ENCODE results near the gene PPP3CB. TPM values are rescaled to one million over a fixed set of nuclear protein-coding genes. Genes with fewer than 3 reads are reported as not detected.

The PPP3CB gene
- total RNA-seq, 1 experiment from 2014 or later: 43.8 TPM

DNA sequence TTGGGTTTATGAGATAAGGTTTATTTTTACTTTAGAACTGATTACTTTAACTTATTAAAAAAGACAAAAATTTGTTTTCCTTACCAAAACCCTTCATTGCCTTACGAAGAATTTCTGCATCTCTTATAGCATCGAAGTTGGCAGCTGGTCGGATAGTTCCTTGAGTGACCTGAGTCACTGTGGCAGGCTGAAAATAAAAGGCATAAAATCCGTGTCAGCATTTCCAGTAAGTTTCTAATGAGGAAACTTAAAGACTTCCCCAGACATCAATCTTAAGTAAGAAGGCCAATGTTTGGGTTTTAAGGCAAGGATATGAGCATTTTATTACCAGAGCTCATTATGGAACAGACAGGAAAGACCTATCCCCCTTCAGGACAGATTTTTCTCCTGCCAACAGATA lies 107.6 kb downstream of the PPP3CB start:
- POLR2A ChIA-PET (ENCODE audit: unreplicated experiment): no interaction called here
- H4K20me1 ChIP-seq (ENCODE audit: low read length): peaks cover 22% of the 10 kb centered on the region

GRCh38 chr10:73386583-73386982 lies 109.2 kb downstream of the PPP3CB start:
- DNase-seq (no peak), ATAC-seq (no peak; the same call in 1 of the 2 replicates)
- H3K27ac ChIP-seq (ENCODE audit: low read length): no peak overlapping the region
- no peak overlapping the region for H3K9ac ChIP-seq (ENCODE audit: low read length)
- no peaks in the 10 kb centered on the region for H3K4me1 ChIP-seq (ENCODE audit: insufficient read depth, low read length)
- H3K9me3 ChIP-seq (ENCODE audit: low read length): no peaks in the 10 kb centered on the region
- peaks cover 19% of the 10 kb centered on the region for H4K20me1 ChIP-seq (ENCODE audit: low read length)
- ChIA-PET POLR2A (ENCODE audit: unreplicated experiment) (interaction anchor here (0.6 kb wide), 1 partner anchor 12 kb away, joined by 3 read pairs; no protein-coding TSS in a partner anchor), CTCF (interaction anchor here (0.5 kb wide), 1 partner anchor 26 kb away, joined by 9 read pairs; no protein-coding TSS in a partner anchor)
- no TSS peak for BruUV-seq (replicated peaks)
- TF ChIP-seq EZH2 (IDR thresholded peaks at IDR 0.05; ENCODE audit: low read length, unreplicated experiment) (no peak), EZH2phosphoT487 (IDR thresholded peaks at IDR 0.05; ENCODE audit: borderline replicate concordance, low read length) (no peak)
- TF ChIP-seq, protein P1, sequence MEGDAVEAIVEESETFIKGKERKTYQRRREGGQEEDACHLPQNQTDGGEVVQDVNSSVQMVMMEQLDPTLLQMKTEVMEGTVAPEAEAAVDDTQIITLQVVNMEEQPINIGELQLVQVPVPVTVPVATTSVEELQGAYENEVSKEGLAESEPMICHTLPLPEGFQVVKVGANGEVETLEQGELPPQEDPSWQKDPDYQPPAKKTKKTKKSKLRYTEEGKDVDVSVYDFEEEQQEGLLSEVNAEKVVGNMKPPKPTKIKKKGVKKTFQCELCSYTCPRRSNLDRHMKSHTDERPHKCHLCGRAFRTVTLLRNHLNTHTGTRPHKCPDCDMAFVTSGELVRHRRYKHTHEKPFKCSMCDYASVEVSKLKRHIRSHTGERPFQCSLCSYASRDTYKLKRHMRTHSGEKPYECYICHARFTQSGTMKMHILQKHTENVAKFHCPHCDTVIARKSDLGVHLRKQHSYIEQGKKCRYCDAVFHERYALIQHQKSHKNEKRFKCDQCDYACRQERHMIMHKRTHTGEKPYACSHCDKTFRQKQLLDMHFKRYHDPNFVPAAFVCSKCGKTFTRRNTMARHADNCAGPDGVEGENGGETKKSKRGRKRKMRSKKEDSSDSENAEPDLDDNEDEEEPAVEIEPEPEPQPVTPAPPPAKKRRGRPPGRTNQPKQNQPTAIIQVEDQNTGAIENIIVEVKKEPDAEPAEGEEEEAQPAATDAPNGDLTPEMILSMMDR (conservative IDR thresholded peaks at IDR 0.05; ENCODE audit: low read depth, low read length): no peak
- peaks cover 25% of the 10 kb centered on the region for H3K79me2 ChIP-seq (ENCODE audit: low read length)
- no peak overlapping the region for H3K4me3 ChIP-seq (ENCODE audit: low read length)
- no peak overlapping the region for H3K4me2 ChIP-seq (ENCODE audit: low read length)
- H2AFZ ChIP-seq (ENCODE audit: low read length): no peak overlapping the region
- intact Hi-C loops (cut with micrococcal nuclease): no loop called here
- H3K27me3 ChIP-seq (ENCODE audit: low read length): no peaks in the 10 kb centered on the region
- peaks cover 91% of the 10 kb centered on the region for H3K36me3 ChIP-seq (ENCODE audit: low read depth, low read length)
- no peaks in the 10 kb centered on the region for H3F3A ChIP-seq (ENCODE audit: low read length, unreplicated experiment)
- no peaks in the 10 kb centered on the region for H3K9me2 ChIP-seq (replicated peaks; ENCODE audit: low read length)

More for the DNA sequence above, 107.6 kb downstream of the PPP3CB start:
- intact Hi-C loops (cut with micrococcal nuclease): no loop called here
- CTCF ChIA-PET: no interaction called here
- ATAC-seq (no peak), DNase-seq (no peak)
- Histone ChIP-seq H3K4me2 (ENCODE audit: low read length) (no peak overlapping the region), H3K4me3 (ENCODE audit: low read length) (no peak overlapping the region), H3K9me2 (replicated peaks; ENCODE audit: low read length) (no peaks in the 10 kb centered on the region), H3K9me3 (ENCODE audit: low read length) (no peaks in the 10 kb centered on the region), H3K79me2 (ENCODE audit: low read length) (peaks cover 28% of the 10 kb centered on the region), H3K27ac (ENCODE audit: low read length) (no peak overlapping the region), H3F3A (ENCODE audit: low read length, unreplicated experiment) (no peaks in the 10 kb centered on the region), H3K36me3 (ENCODE audit: low read depth, low read length) (peaks cover 79% of the 10 kb centered on the region), H2AFZ (ENCODE audit: low read length) (no peak overlapping the region), H3K4me1 (ENCODE audit: insufficient read depth, low read length) (no peaks in the 10 kb centered on the region), H3K9ac (ENCODE audit: low read length) (no peak overlapping the region), H3K27me3 (ENCODE audit: low read length) (no peaks in the 10 kb centered on the region)
- TF ChIP-seq EZH2phosphoT487 (IDR thresholded peaks at IDR 0.05; ENCODE audit: borderline replicate concordance, low read length) (no peak), EZH2 (IDR thresholded peaks at IDR 0.05; ENCODE audit: low read length, unreplicated experiment) (no peak)
- TF ChIP-seq, protein P1 (conservative IDR thresholded peaks at IDR 0.05; ENCODE audit: low read depth, low read length): no peak
- no TSS peak for BruUV-seq (replicated peaks)

Other genes with a start within 250 kb of the PPP3CB start
- gene DNAJC9, start 248.8 kb downstream of the PPP3CB start, total RNA-seq (2014; rRNA removed): 282 and 283 TPM in 2 replicates
- gene MRPS16, start 243.4 kb downstream of the PPP3CB start, total RNA-seq (2014; rRNA removed): 230 and 275 TPM in 2 replicates
- 0.73 and 0.92 TPM in 2 replicates for gene CFAP70, start 137.2 kb downstream of the PPP3CB start, total RNA-seq (2014; rRNA removed)
- gene ANXA7, start 82.0 kb downstream of the PPP3CB start, total RNA-seq (2014; rRNA removed): 478 and 561 TPM in 2 replicates
- 3.2 and 3.5 TPM in 2 replicates for gene MSS51, start 62.5 kb downstream of the PPP3CB start, total RNA-seq (2014; rRNA removed)
- gene USP54, start 95.3 kb upstream of the PPP3CB start, total RNA-seq (2014; rRNA removed): 40.5 and 43.7 TPM in 2 replicates
- gene MYOZ1, start 145.4 kb upstream of the PPP3CB start, total RNA-seq (2014; rRNA removed): 0.17 TPM in 1 of 2 replicates, not detected in the other
- gene SYNPO2L, start 160.0 kb upstream of the PPP3CB start, total RNA-seq (2014; rRNA removed): 0.06 TPM in 1 of 2 replicates, not detected in the other
- 15.0 and 18.2 TPM in 2 replicates for gene AGAP5, start 202.1 kb upstream of the PPP3CB start, total RNA-seq (2014; rRNA removed)
- gene SEC24C, start 248.3 kb upstream of the PPP3CB start, total RNA-seq (2014; rRNA removed): 285 and 325 TPM in 2 replicates